Erythroblast (primary cell): ENCODE results near the gene SUPT3H.

ENCODE experiments used
- GATA1 ChIP-seq: IDR thresholded peaks from 2 replicates; pipeline ENCODE4 v1.6.1; 2011; ENCODE audit warnings: low read depth, mild to moderate bottlenecking, control low read depth, low read length, moderate library complexity
- POLR2A ChIP-seq: IDR thresholded peaks from 2 replicates; pipeline ENCODE4 v1.6.1; 2011; ENCODE audit warnings: mild to moderate bottlenecking, low read length

DNA sequence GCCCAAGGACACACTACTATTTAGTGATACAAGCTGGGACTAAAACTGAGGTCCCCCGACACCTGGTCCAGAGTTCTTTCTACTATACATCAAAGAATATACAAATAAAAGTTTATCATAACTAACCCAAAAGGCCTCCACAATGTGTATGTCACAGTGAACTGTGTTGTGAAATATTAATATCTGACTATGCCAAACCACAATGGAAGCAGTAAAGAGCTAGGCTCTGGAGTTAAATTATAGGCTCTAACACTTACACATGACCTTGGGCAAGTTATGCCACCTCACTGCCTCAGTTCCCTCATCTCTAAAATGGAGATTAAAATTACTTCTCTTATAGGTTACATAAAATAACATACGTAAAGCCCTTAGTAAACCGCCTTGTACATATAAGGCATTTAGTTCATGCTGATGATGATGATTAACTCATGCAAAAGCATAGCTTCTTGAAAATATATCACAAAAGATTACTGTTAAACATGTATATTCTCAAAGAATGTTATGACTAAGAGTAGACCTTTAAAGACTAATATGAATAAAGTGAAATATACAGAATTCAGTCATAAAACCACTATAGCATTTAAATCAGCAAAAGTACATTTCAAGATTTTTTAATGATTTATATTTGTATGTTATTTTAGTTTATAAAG, 5.7 kb downstream of the SUPT3H start:
- no peak for TF ChIP-seq POLR2A
- no peak for TF ChIP-seq GATA1
